ENCODE data around the gene OTUD3. TPM values are rescaled to one million over a fixed set of nuclear protein-coding genes. Genes with fewer than 3 reads are reported as not detected.

OTUD3 gene
- total RNA-seq, 1 experiment from 2014 or later = 3.5 TPM

DNA sequence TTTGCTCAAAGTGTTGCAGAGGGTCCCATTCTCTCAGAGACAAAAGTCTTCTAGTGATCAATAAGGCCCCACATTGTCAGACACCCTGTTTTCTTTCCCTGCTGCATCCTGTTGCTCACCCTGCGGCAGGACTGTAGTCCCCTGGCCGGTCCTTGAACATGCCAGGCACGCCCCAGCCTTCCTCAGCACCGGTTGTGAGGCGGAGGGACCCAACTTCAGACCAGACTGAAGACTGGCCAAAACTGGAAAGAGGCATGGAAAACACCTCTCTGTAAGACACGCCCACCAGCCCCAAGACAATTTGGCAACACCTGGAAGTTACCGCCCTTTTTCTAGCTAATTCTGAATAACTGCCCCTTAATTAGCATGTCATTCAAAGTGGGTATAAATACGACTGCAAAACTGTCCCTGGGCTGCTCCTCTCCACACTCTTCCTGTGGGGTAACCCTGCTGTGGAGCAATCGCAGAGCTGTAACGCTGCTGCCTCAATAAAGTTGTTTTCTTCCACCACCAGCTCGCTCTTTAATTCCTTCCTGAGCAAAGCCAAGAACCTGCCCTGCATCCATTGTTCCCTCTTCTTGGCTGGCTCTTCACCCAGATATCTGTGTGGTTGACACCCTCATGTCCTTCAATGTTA lies 73.5 kb downstream of the OTUD3 start:
- no peaks in the 10 kb centered on the region for H3K27me3 ChIP-seq

DNA sequence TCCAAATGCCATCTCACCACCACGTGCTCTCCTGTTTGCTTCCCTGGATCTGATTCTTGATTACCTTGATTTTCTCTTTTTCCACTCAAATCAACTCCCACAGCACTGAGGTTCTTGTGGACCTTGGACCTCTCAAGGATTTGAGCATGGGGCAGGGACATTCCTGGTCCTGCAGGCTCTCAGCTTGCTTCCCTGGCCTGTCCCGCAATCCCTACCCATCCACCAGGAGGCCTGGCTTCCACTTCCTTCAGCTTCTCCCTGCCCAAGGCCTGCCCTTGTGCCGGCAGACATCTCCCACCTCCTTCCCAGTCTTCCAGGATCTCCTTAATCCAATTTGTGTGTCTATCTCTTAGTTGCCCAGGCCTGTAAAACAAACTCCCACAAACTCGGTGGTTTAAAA lies 75.6 kb downstream of the OTUD3 start:
- DNase-seq = no peak
- Histone ChIP-seq H3K36me3 (no peaks in the 10 kb centered on the region), H3K27me3 (no peaks in the 10 kb centered on the region), H3K4me3 (no peak overlapping the region), H3K9me3 (0 out of 2 replicates have a peak, but pooled peaks cover 5% of the 10 kb centered on the region)

More for the DNA sequence above, 73.5 kb downstream of the OTUD3 start:
- H3K9me3 ChIP-seq = 0 out of 2 replicates have a peak, but pooled peaks cover 5% of the 10 kb centered on the region
- H3K36me3 ChIP-seq = no peaks in the 10 kb centered on the region
- no peak for DNase-seq
- H3K4me3 ChIP-seq = no peak overlapping the region

DNA sequence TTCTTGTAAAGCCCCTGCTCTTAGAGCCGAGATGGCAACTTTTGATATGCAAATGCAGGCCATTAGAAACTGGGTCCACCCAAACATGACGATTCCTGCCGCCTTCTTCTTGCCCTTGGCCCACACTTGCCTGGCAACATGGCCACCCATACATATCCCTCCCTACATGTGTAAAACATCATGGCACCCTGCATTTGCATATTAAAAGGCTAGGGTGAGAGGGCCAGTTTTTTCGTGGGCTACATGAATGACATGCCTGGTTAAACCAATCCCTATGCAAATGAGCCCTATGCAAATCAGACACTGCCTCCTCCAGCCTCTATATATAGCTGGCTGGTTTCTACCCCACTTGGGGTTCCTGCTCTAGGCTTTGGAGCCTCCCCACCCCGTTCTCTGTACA lies 78.4 kb downstream of the OTUD3 start:
- H3K9me3 ChIP-seq = no peaks in the 10 kb centered on the region
- DNase-seq = no peak
- H3K36me3 ChIP-seq = no peaks in the 10 kb centered on the region
- no peak overlapping the region for H3K4me3 ChIP-seq
- no peaks in the 10 kb centered on the region for H3K27me3 ChIP-seq

Other genes starting within 250 kb of the OTUD3 start
- 38.0 and 75.9 TPM in 2 replicates for gene NBL1, start 238.1 kb upstream of the OTUD3 start, total RNA-seq (2014; rRNA removed; shearing (Covaris generic); ENCODE audit: low replicate concordance)
- gene HTR6, start 217.5 kb upstream of the OTUD3 start, total RNA-seq (2014; rRNA removed; shearing (Covaris generic); ENCODE audit: low replicate concordance) = not detected in 2 replicates
- gene TMCO4, start 82.5 kb upstream of the OTUD3 start, total RNA-seq (2014; rRNA removed; shearing (Covaris generic); ENCODE audit: low replicate concordance) = 12.8 and 25.8 TPM in 2 replicates
- not detected in 2 replicates for gene RNF186, start 67.1 kb upstream of the OTUD3 start, total RNA-seq (2014; rRNA removed; shearing (Covaris generic); ENCODE audit: low replicate concordance)
- gene PLA2G2E, start 41.2 kb downstream of the OTUD3 start, total RNA-seq (2014; rRNA removed; shearing (Covaris generic); ENCODE audit: low replicate concordance) = not detected in 2 replicates
- not detected in 2 replicates for gene PLA2G2A, start 97.2 kb downstream of the OTUD3 start, total RNA-seq (2014; rRNA removed; shearing (Covaris generic); ENCODE audit: low replicate concordance)
- gene PLA2G5, start 187.8 kb downstream of the OTUD3 start, total RNA-seq (2014; rRNA removed; shearing (Covaris generic); ENCODE audit: low replicate concordance) = 2.4 TPM in 1 of 2 replicates, not detected in the other
- not detected in 2 replicates for gene PLA2G2D, start 237.1 kb downstream of the OTUD3 start, total RNA-seq (2014; rRNA removed; shearing (Covaris generic); ENCODE audit: low replicate concordance)

All from MG63 (cell line).